Tongue (tissue), 1 donor: ENCODE results near the gene LEMD2. TPM values are rescaled to one million over a fixed set of nuclear protein-coding genes. Genes with fewer than 3 reads are reported as not detected.

ENCODE experiments used
- total RNA-seq: library from RNA; depleted of rRNA; stranded (reverse); fragments of >200 nt; gene quantifications from one replicate; pipeline ENCODE4 v1.2.3, GENCODE V29; 2014

Gene LEMD2
- total RNA-seq, 1 donor from 2014 or later: 37.5 TPM

Other genes starting within 250 kb of the LEMD2 start
- 15.7 TPM for gene BAK1, start 208.9 kb downstream of the LEMD2 start, total RNA-seq
- gene ITPR3, start 167.8 kb downstream of the LEMD2 start, total RNA-seq: 21.6 TPM
- gene UQCC2, start 77.4 kb downstream of the LEMD2 start, total RNA-seq: 11.9 TPM
- 41.4 TPM for gene IP6K3, start 42.2 kb downstream of the LEMD2 start, total RNA-seq
- not detected for gene MLN, start 14.9 kb upstream of the LEMD2 start, total RNA-seq